ENCODE data around the gene MGME1. TPM values are rescaled to one million over a fixed set of nuclear protein-coding genes. Genes with fewer than 3 reads are reported as not detected.

The MGME1 gene
- total and polyA plus RNA-seq, 3 experiments from 2014 or later, result 11.9 to 31.8 (median 29.2) TPM

- peaks cover 0 to 2% (median 0%) of the 10 kb centered on the region in 3 donors for H3K4me1 Mint-ChIP-seq
- CTCF ChIA-PET, result no interaction called here
- no peak overlapping the region for H3K27ac ChIP-seq (ENCODE audit: low read depth, low read length)
- H3K36me3 Mint-ChIP-seq, result no peaks in the 10 kb centered on the region
- POLR2A ChIA-PET, result no interaction called here
- no peaks in the 10 kb centered on the region for H3K4me1 ChIP-seq (ENCODE audit: insufficient read depth, low read length)
- no peak overlapping the region for H3K4me3 ChIP-seq (ENCODE audit: low read length)
- H3K9me3 Mint-ChIP-seq, result no peaks in the 10 kb centered on the region
- H3K27ac Mint-ChIP-seq, result no peak overlapping the region
- H3K27me3 Mint-ChIP-seq, result peaks cover 0 to 5% of the 10 kb centered on the region in 2 donors
- H3K9me3 ChIP-seq (ENCODE audit: low read length), result no peaks in the 10 kb centered on the region
- no peaks in the 10 kb centered on the region for H3K36me3 ChIP-seq (ENCODE audit: insufficient read depth, low read length)
- no peaks in the 10 kb centered on the region for H3K27me3 ChIP-seq (ENCODE audit: insufficient read depth, low read length, poor library complexity, severe bottlenecking)
- DNase-seq, result no peak
- H3K4me3 Mint-ChIP-seq, result no peak overlapping the region
Measured at GRCh38 chr20:18011951-18012645, 43.3 kb downstream of the MGME1 start.

GRCh38 chr20:18012901-18013300 is 44.1 kb downstream of the MGME1 start:
- Mint-ChIP-seq H3K27me3 (peaks cover 0 to 5% of the 10 kb centered on the region in 2 donors), H3K4me3 (no peak overlapping the region), H3K4me1 (peaks cover 0 to 2% (median 0%) of the 10 kb centered on the region in 3 donors), H3K27ac (no peak overlapping the region), H3K36me3 (no peaks in the 10 kb centered on the region), H3K9me3 (no peaks in the 10 kb centered on the region)
- H3K4me1 ChIP-seq (ENCODE audit: insufficient read depth, low read length), result no peaks in the 10 kb centered on the region
- POLR2A ChIA-PET, result no interaction called here
- no peaks in the 10 kb centered on the region for H3K36me3 ChIP-seq (ENCODE audit: insufficient read depth, low read length)
- no peak overlapping the region for H3K4me3 ChIP-seq (ENCODE audit: low read length)
- DNase-seq, result no peak
- CTCF ChIA-PET, result no interaction called here
- no peaks in the 10 kb centered on the region for H3K9me3 ChIP-seq (ENCODE audit: low read length)
- no peak overlapping the region for H3K27ac ChIP-seq (ENCODE audit: low read depth, low read length)
- no peaks in the 10 kb centered on the region for H3K27me3 ChIP-seq (ENCODE audit: insufficient read depth, low read length, poor library complexity, severe bottlenecking)

GRCh38 chr20:18014411-18014810 is 45.6 kb downstream of the MGME1 start:
- no peaks in the 10 kb centered on the region for H3K36me3 Mint-ChIP-seq
- peaks cover 3 to 5% of the 10 kb centered on the region in 2 donors for H3K27me3 Mint-ChIP-seq
- POLR2A ChIA-PET, result no interaction called here
- peaks cover 0 to 2% (median 0%) of the 10 kb centered on the region in 3 donors for H3K4me1 Mint-ChIP-seq
- H3K4me1 ChIP-seq (ENCODE audit: insufficient read depth, low read length), result no peaks in the 10 kb centered on the region
- no peak overlapping the region for H3K4me3 ChIP-seq (ENCODE audit: low read length)
- H3K9me3 ChIP-seq (ENCODE audit: low read length), result no peaks in the 10 kb centered on the region
- H3K27ac Mint-ChIP-seq, result no peak overlapping the region
- H3K4me3 Mint-ChIP-seq, result no peak overlapping the region
- H3K27me3 ChIP-seq (ENCODE audit: insufficient read depth, low read length, poor library complexity, severe bottlenecking), result no peaks in the 10 kb centered on the region
- H3K36me3 ChIP-seq (ENCODE audit: insufficient read depth, low read length), result no peaks in the 10 kb centered on the region
- DNase-seq, result no peak
- H3K27ac ChIP-seq (ENCODE audit: low read depth, low read length), result no peak overlapping the region
- no peaks in the 10 kb centered on the region for H3K9me3 Mint-ChIP-seq
- CTCF ChIA-PET, result no interaction called here

GRCh38 chr20:18016772-18017171 is 48.0 kb downstream of the MGME1 start:
- no peaks in the 10 kb centered on the region for H3K27me3 ChIP-seq (ENCODE audit: insufficient read depth, low read length, poor library complexity, severe bottlenecking)
- H3K27ac ChIP-seq (ENCODE audit: low read depth, low read length), result no peak overlapping the region
- H3K4me3 ChIP-seq (ENCODE audit: low read length), result no peak overlapping the region
- no peaks in the 10 kb centered on the region for H3K9me3 ChIP-seq (ENCODE audit: low read length)
- ChIA-PET CTCF (interaction anchor here (0.6 kb wide), 1 partner anchor 9 kb away, joined by 3 read pairs; no protein-coding TSS in a partner anchor), POLR2A (no interaction called here)
- H3K36me3 ChIP-seq (ENCODE audit: insufficient read depth, low read length), result no peaks in the 10 kb centered on the region
- H3K36me3 Mint-ChIP-seq, result no peaks in the 10 kb centered on the region
- peaks cover 0 to 2% (median 0%) of the 10 kb centered on the region in 3 donors for H3K4me1 Mint-ChIP-seq
- no peak overlapping the region for H3K4me3 Mint-ChIP-seq
- H3K27me3 Mint-ChIP-seq, result peaks cover 5 to 8% of the 10 kb centered on the region in 2 donors
- no peaks in the 10 kb centered on the region for H3K9me3 Mint-ChIP-seq
- H3K4me1 ChIP-seq (ENCODE audit: insufficient read depth, low read length), result no peaks in the 10 kb centered on the region
- no peak overlapping the region for H3K27ac Mint-ChIP-seq
- no peak for DNase-seq

- no peaks in the 10 kb centered on the region for H3K36me3 Mint-ChIP-seq
- H3K27me3 Mint-ChIP-seq, result peaks cover 2 to 8% of the 10 kb centered on the region in 2 donors
- Histone ChIP-seq H3K9me3 (ENCODE audit: low read length) (no peaks in the 10 kb centered on the region), H3K4me3 (ENCODE audit: low read length) (no peak overlapping the region), H3K36me3 (ENCODE audit: insufficient read depth, low read length) (no peaks in the 10 kb centered on the region), H3K4me1 (ENCODE audit: insufficient read depth, low read length) (no peaks in the 10 kb centered on the region), H3K27me3 (ENCODE audit: insufficient read depth, low read length, poor library complexity, severe bottlenecking) (no peaks in the 10 kb centered on the region), H3K27ac (ENCODE audit: low read depth, low read length) (no peak overlapping the region)
- H3K4me3 Mint-ChIP-seq, result no peak overlapping the region
- no peaks in the 10 kb centered on the region for H3K4me1 Mint-ChIP-seq
- no peak for DNase-seq
- no peaks in the 10 kb centered on the region for H3K9me3 Mint-ChIP-seq
- ChIA-PET POLR2A (no interaction called here), CTCF (no interaction called here)
- no peak overlapping the region for H3K27ac Mint-ChIP-seq
Measured at GRCh38 chr20:18018100-18018499, 49.3 kb downstream of the MGME1 start.

GRCh38 chr20:18019068-18019467 is 50.2 kb downstream of the MGME1 start:
- Mint-ChIP-seq H3K27ac (no peak overlapping the region), H3K27me3 (peaks cover 2 to 8% of the 10 kb centered on the region in 2 donors), H3K9me3 (no peaks in the 10 kb centered on the region), H3K4me3 (no peak overlapping the region), H3K4me1 (no peaks in the 10 kb centered on the region), H3K36me3 (no peaks in the 10 kb centered on the region)
- ChIA-PET CTCF (no interaction called here), POLR2A (no interaction called here)
- Histone ChIP-seq H3K4me1 (ENCODE audit: insufficient read depth, low read length) (no peaks in the 10 kb centered on the region), H3K9me3 (ENCODE audit: low read length) (no peaks in the 10 kb centered on the region), H3K4me3 (ENCODE audit: low read length) (no peak overlapping the region), H3K27ac (ENCODE audit: low read depth, low read length) (no peak overlapping the region), H3K27me3 (ENCODE audit: insufficient read depth, low read length, poor library complexity, severe bottlenecking) (no peaks in the 10 kb centered on the region), H3K36me3 (ENCODE audit: insufficient read depth, low read length) (no peaks in the 10 kb centered on the region)
- DNase-seq, result no peak

- CTCF ChIA-PET, result no interaction called here
- no peak overlapping the region for H3K4me3 ChIP-seq (ENCODE audit: low read length)
Measured at GRCh38 chr20:18020931-18021330, 52.1 kb downstream of the MGME1 start.

GRCh38 chr20:18024606-18025127 is 55.8 kb downstream of the MGME1 start:
- no peaks in the 10 kb centered on the region for H3K4me1 Mint-ChIP-seq
- H3K27me3 ChIP-seq (ENCODE audit: insufficient read depth, low read length, poor library complexity, severe bottlenecking), result no peaks in the 10 kb centered on the region
- no peaks in the 10 kb centered on the region for H3K36me3 ChIP-seq (ENCODE audit: insufficient read depth, low read length)
- CTCF ChIA-PET, result no interaction called here
- no peak overlapping the region for H3K4me3 ChIP-seq (ENCODE audit: low read length)
- H3K36me3 Mint-ChIP-seq, result no peaks in the 10 kb centered on the region
- no peak overlapping the region for H3K27ac Mint-ChIP-seq
- H3K27ac ChIP-seq (ENCODE audit: low read depth, low read length), result no peak overlapping the region
- no peak for DNase-seq
- H3K4me1 ChIP-seq (ENCODE audit: insufficient read depth, low read length), result no peaks in the 10 kb centered on the region
- H3K4me3 Mint-ChIP-seq, result no peak overlapping the region
- H3K9me3 Mint-ChIP-seq, result no peaks in the 10 kb centered on the region
- no peaks in the 10 kb centered on the region for H3K9me3 ChIP-seq (ENCODE audit: low read length)
- H3K27me3 Mint-ChIP-seq, result peaks cover 3 to 12% of the 10 kb centered on the region in 2 donors
- POLR2A ChIA-PET, result no interaction called here

More at GRCh38 chr20:18020931-18021330, 52.1 kb downstream of the MGME1 start:
- no peaks in the 10 kb centered on the region for H3K4me1 Mint-ChIP-seq
- no peaks in the 10 kb centered on the region for H3K27me3 ChIP-seq (ENCODE audit: insufficient read depth, low read length, poor library complexity, severe bottlenecking)
- no peaks in the 10 kb centered on the region for H3K36me3 ChIP-seq (ENCODE audit: insufficient read depth, low read length)
- H3K9me3 Mint-ChIP-seq, result no peaks in the 10 kb centered on the region
- POLR2A ChIA-PET, result no interaction called here
- H3K27ac ChIP-seq (ENCODE audit: low read depth, low read length), result no peak overlapping the region
- no peak overlapping the region for H3K4me3 Mint-ChIP-seq
- DNase-seq, result no peak
- no peaks in the 10 kb centered on the region for H3K4me1 ChIP-seq (ENCODE audit: insufficient read depth, low read length)
- H3K36me3 Mint-ChIP-seq, result no peaks in the 10 kb centered on the region
- H3K27ac Mint-ChIP-seq, result no peak overlapping the region
- H3K27me3 Mint-ChIP-seq, result peaks cover 2 to 9% of the 10 kb centered on the region in 2 donors
- no peaks in the 10 kb centered on the region for H3K9me3 ChIP-seq (ENCODE audit: low read length)
